H1 (cell line): ENCODE data around the gene GAS7. TPM values are rescaled to one million over a fixed set of nuclear protein-coding genes. Genes with fewer than 3 reads are reported as not detected.

Experiments
- CTCF ChIA-PET: fragments of 300-600 bp; sonication (Branson Sonifier 250); formaldehyde crosslinking; loops from one replicate; lab custom pipeline; 2021; ENCODE audit not compliant: partially characterized antibody; lab: Charles Lee
- POLR2A ChIA-PET: fragments of 300-600 bp; sonication (Branson Sonifier 250); formaldehyde crosslinking; loops from one replicate; lab custom pipeline; 2021; ENCODE audit warnings: inconsistent platforms; ENCODE audit not compliant: partially characterized antibody; lab: Charles Lee
- DNase-seq, 2 experiments: peaks; one replicate each; pipeline versions ENCODE4 v3.0.0 to v3.0.0-alpha.2; 2010 to 2022; ENCODE audit warnings: low spot score in 2 of 2, low read depth in 1 of 2, mixed read lengths in 1 of 2
- FAIRE-seq: peaks from 2 replicates; lab custom pipeline; 2011; peaks lifted over from hg19 to GRCh38; lab: Jason Lieb, UNC
- H2AFZ ChIP-seq: 2 replicates; pipeline ENCODE4 v1.8.1; 2012; ENCODE audit warnings: low read length, inconsistent platforms
- H2AK5ac ChIP-seq: 2 replicates; pipeline ENCODE4 v1.6.1; 2013; ENCODE audit warnings: low read depth, low read length
- H2BK120ac ChIP-seq: replicated peaks from 2 replicates; pipeline ENCODE3; 2013; ENCODE audit warnings: low read depth, low read length, inconsistent platforms
- H2BK12ac ChIP-seq: 2 replicates; pipeline ENCODE4 v1.6.1; 2013; ENCODE audit warnings: low read depth, low read length
- H2BK15ac ChIP-seq: 2 replicates; pipeline ENCODE4 v1.6.1; 2013; ENCODE audit warnings: low read length
- H2BK20ac ChIP-seq: 2 replicates; pipeline ENCODE4 v1.6.1; 2013; ENCODE audit warnings: low read length
- H2BK5ac ChIP-seq: 2 replicates; pipeline ENCODE4 v1.6.1; 2013; ENCODE audit warnings: low read depth, low read length
- H3K14ac ChIP-seq: 2 replicates; pipeline ENCODE4 v1.6.1; 2013; ENCODE audit warnings: inconsistent platforms; ENCODE audit not compliant: insufficient read length
- H3K18ac ChIP-seq: 2 replicates; pipeline ENCODE4 v1.6.1; 2013; ENCODE audit warnings: low read length; ENCODE audit errors: extremely low read depth
- H3K23ac ChIP-seq: 2 replicates; pipeline ENCODE4 v1.6.1; 2013; ENCODE audit warnings: inconsistent platforms; ENCODE audit not compliant: insufficient read length
- H3K23me2 ChIP-seq: 2 replicates; pipeline ENCODE4 v1.6.1; 2013; ENCODE audit warnings: low read depth, low read length
- H3K27ac ChIP-seq: 2 replicates; pipeline ENCODE4 v1.6.1; 2011; ENCODE audit warnings: low read depth, low read length, inconsistent platforms
- H3K27me3 ChIP-seq, 4 experiments: replicated peaks in 1 of 4; 1 replicate in 1 of 4; 2 replicates in 3 of 4; pipeline versions ENCODE4 v1.6.1 to v1.8.1; 2011 to 2013; ENCODE audit warnings: low read length in 3 of 4, mild to moderate bottlenecking in 3 of 4, inconsistent platforms in 2 of 4, mixed read lengths in 2 of 4, moderate library complexity in 1 of 4; ENCODE audit not compliant: control insufficient read depth in 3 of 4, insufficient read depth in 3 of 4; ENCODE audit errors: extremely low read depth in 1 of 4
- H3K36me3 ChIP-seq, 4 experiments: 2 replicates each; pipeline versions ENCODE4 v1.6.1 to v1.8.1; 2011 to 2013; ENCODE audit warnings: mild to moderate bottlenecking in 4 of 4, low read length in 3 of 4, moderate library complexity in 2 of 4, control low read depth in 1 of 4, inconsistent platforms in 1 of 4; ENCODE audit not compliant: insufficient read depth in 4 of 4, control insufficient read depth in 2 of 4
- H3K4ac ChIP-seq: replicated peaks from 2 replicates; pipeline ENCODE3; 2013; ENCODE audit warnings: low read length, low read depth, mixed read lengths, inconsistent platforms; ENCODE audit not compliant: insufficient read length
- H3K4me1 ChIP-seq, 4 experiments: replicated peaks in 1 of 4; 1 replicate in 1 of 4; 2 replicates in 3 of 4; pipeline versions ENCODE4 v1.6.1 to v1.8.1; 2011 to 2013; ENCODE audit warnings: low read length in 3 of 4, inconsistent platforms in 2 of 4, mixed read lengths in 1 of 4; ENCODE audit not compliant: insufficient read depth in 4 of 4, control insufficient read depth in 3 of 4
- H3K4me2 ChIP-seq, 2 experiments: 2 replicates each; pipeline versions ENCODE4 v1.6.1 to v1.8.1; 2011 to 2013; ENCODE audit warnings: low read depth in 2 of 2, low read length in 2 of 2, control low read depth in 1 of 2, inconsistent platforms in 1 of 2, mild to moderate bottlenecking in 1 of 2; ENCODE audit not compliant: insufficient read depth in 1 of 2
- H3K4me3 ChIP-seq, 4 experiments: fragments of 200-600, 300-600 bp in 1 of 4; sonication (generic), shearing (Covaris generic), sonication (Bioruptor Twin) in 1 of 4; 2 replicates each; pipeline versions ENCODE4 v1.5.1 to v1.8.1; 2011 to 2016; ENCODE audit warnings: low read length in 4 of 4, low read depth in 3 of 4, control low read depth in 2 of 4, inconsistent platforms in 2 of 4, mild to moderate bottlenecking in 2 of 4, mixed read lengths in 1 of 4, moderate library complexity in 1 of 4; ENCODE audit not compliant: insufficient read depth in 2 of 4; ENCODE audit errors: extremely low read depth in 1 of 4
- H3K56ac ChIP-seq: replicated peaks from 2 replicates; pipeline ENCODE3; 2013; ENCODE audit warnings: low read depth, mild to moderate bottlenecking, mixed read lengths, low read length, inconsistent platforms; ENCODE audit not compliant: insufficient read length
- H3K79me1 ChIP-seq: 2 replicates; pipeline ENCODE4 v1.6.1; 2013; ENCODE audit warnings: low read depth, low read length, control low read depth
- H3K79me2 ChIP-seq, 2 experiments: 2 replicates each; pipeline versions ENCODE4 v1.6.1 to v1.8.1; 2012 to 2013; ENCODE audit warnings: low read length in 2 of 2, mild to moderate bottlenecking in 2 of 2, inconsistent platforms in 1 of 2; ENCODE audit not compliant: insufficient read depth in 2 of 2, control insufficient read depth in 1 of 2
- H3K9ac ChIP-seq, 4 experiments: replicated peaks in 1 of 4; 1 replicate in 1 of 4; 2 replicates in 3 of 4; pipeline versions ENCODE4 v1.6.1 to v1.8.1; 2011 to 2013; ENCODE audit warnings: low read depth in 3 of 4, low read length in 3 of 4, control low read depth in 2 of 4, mild to moderate bottlenecking in 2 of 4, moderate library complexity in 2 of 4, inconsistent platforms in 1 of 4; ENCODE audit errors: extremely low read depth in 1 of 4
- H3K9me3 ChIP-seq, 2 experiments: 2 replicates each; pipeline versions ENCODE4 v1.6.1 to v1.8.1; 2012 to 2013; ENCODE audit warnings: mild to moderate bottlenecking in 2 of 2, moderate library complexity in 2 of 2, control low read depth in 1 of 2, inconsistent platforms in 1 of 2, low read depth in 1 of 2, low read length in 1 of 2, mixed read lengths in 1 of 2; ENCODE audit not compliant: insufficient read depth in 2 of 2
- H4K20me1 ChIP-seq, 2 experiments: replicated peaks in 1 of 2; 2 replicates each; pipeline versions ENCODE3 to v1.8.1; 2011 to 2013; ENCODE audit warnings: inconsistent platforms in 2 of 2, low read length in 2 of 2, mild to moderate bottlenecking in 1 of 2; ENCODE audit not compliant: insufficient read depth in 2 of 2, control insufficient read depth in 1 of 2
- H4K5ac ChIP-seq: 2 replicates; pipeline ENCODE4 v1.6.1; 2013; ENCODE audit warnings: low read length, low read depth, mixed read lengths, inconsistent platforms; ENCODE audit not compliant: insufficient read length
- H4K8ac ChIP-seq: 2 replicates; pipeline ENCODE4 v1.8.0; 2013; ENCODE audit warnings: mild to moderate bottlenecking, moderate library complexity, low read length, inconsistent platforms; ENCODE audit not compliant: insufficient read depth; ENCODE audit errors: extremely low read depth
- H4K91ac ChIP-seq: replicated peaks from 2 replicates; pipeline ENCODE3; 2013; ENCODE audit warnings: low read length, mixed read lengths, inconsistent platforms; ENCODE audit not compliant: insufficient read length
- CBX8 ChIP-seq: fragments of 300-800, 300-1000 bp; sonication (generic); IDR thresholded peaks from 2 replicates; pipeline ENCODE4 v1.7.1; 2016; ENCODE audit warnings: low read depth, low read length, borderline replicate concordance
- CHD1 ChIP-seq: IDR thresholded peaks from 2 replicates; pipeline ENCODE4 v1.6.1; 2012; ENCODE audit warnings: low read depth, low read length, improper control_type of control experiment
- CTCF ChIP-seq, 3 experiments: IDR thresholded peaks; 1 replicate in 2 of 3; 2 replicates in 1 of 3; pipeline versions ENCODE4 v1.5.1 to v1.6.1; 2011; ENCODE audit warnings: low read length in 3 of 3, mild to moderate bottlenecking in 3 of 3, inconsistent platforms in 2 of 3, low read depth in 1 of 3, moderate library complexity in 1 of 3; ENCODE audit not compliant: insufficient read depth in 1 of 3; ENCODE audit errors: control extremely low read depth in 1 of 3
- EZH2 ChIP-seq: fragments of 200-600 bp; sonication (generic); IDR thresholded peaks from 2 replicates; pipeline ENCODE4 v1.7.1; 2012; ENCODE audit warnings: low read depth, mild to moderate bottlenecking, moderate library complexity, low read length, inconsistent platforms; ENCODE audit not compliant: severe bottlenecking
- FOSL1 ChIP-seq: IDR thresholded peaks from 2 replicates; pipeline ENCODE4 v1.6.1; 2011; ENCODE audit warnings: mild to moderate bottlenecking, low read depth, low read length, moderate library complexity; ENCODE audit not compliant: insufficient read depth
- JUN ChIP-seq: IDR thresholded peaks from 2 replicates; pipeline ENCODE4 v1.6.1; 2011; ENCODE audit warnings: low read depth, mild to moderate bottlenecking, improper control_type of control experiment, low read length
- KDM4A ChIP-seq: IDR thresholded peaks from one replicate; pipeline ENCODE4 v1.7.1; 2012; ENCODE audit warnings: low read depth, mild to moderate bottlenecking, moderate library complexity, low read length, inconsistent platforms; ENCODE audit not compliant: severe bottlenecking
- POLR2AphosphoS5 ChIP-seq: IDR thresholded peaks from 2 replicates; pipeline ENCODE4 v1.6.1; 2011; ENCODE audit warnings: low read depth, low read length
- POU5F1 ChIP-seq: IDR thresholded peaks from 2 replicates; pipeline ENCODE4 v1.6.1; 2011; ENCODE audit warnings: low read depth, mild to moderate bottlenecking, low read length, moderate library complexity
- RFX5 ChIP-seq: IDR thresholded peaks from 2 replicates; pipeline ENCODE4 v1.6.1; 2011; ENCODE audit warnings: low read depth, low read length, improper control_type of control experiment, borderline replicate concordance
- SAP30 ChIP-seq: fragments of 300-600 bp; sonication (generic); IDR thresholded peaks from 2 replicates; pipeline ENCODE4 v1.7.1; 2012; ENCODE audit warnings: low read length, moderate library complexity, mild to moderate bottlenecking, inconsistent platforms; ENCODE audit not compliant: insufficient read depth, insufficient replicate concordance
- whole genome bisulfite sequencing, 2 experiments: shearing (Covaris generic) in 1 of 2; methylation state at CpG; one replicate each; pipeline versions ENCODE4 v1.1.6 to v1.1.7; 2013 to 2015; ENCODE audit warnings: low lambda C conversion rate in 2 of 2, mixed read lengths in 2 of 2, inconsistent platforms in 1 of 2, low coverage in 1 of 2, missing lambda C conversion rate in 1 of 2; ENCODE audit not compliant: insufficient replicate concordance in 2 of 2, insufficient coverage in 1 of 2, insufficient read length in 1 of 2; ENCODE audit errors: extremely low coverage in 1 of 2, missing lambda C conversion rate in 1 of 2; 5-methylcytosine and 5-hydroxymethylcytosine counted together
- polyA plus RNA-seq, 7 experiments: library from polyadenylated mRNA; depleted of rRNA in 3 of 7; stranded (reverse) in 5 of 7; unstranded in 2 of 7; fragments of >200 nt in 5 of 7; fragments of 200-250 nt in 2 of 7; gene quantifications; 1 replicate in 5 of 7; 2 replicates in 1 of 7; 4 replicates in 1 of 7; pipeline versions ENCODE4 v1.2.1 to v1.2.3, GENCODE V29; 2011 to 2013; ENCODE audit warnings: missing spikeins in 2 of 7, mixed read lengths in 2 of 7
- total RNA-seq: library from RNA; stranded (reverse); fragmentation: NEBNext Ultra II Directional; extraction: Animal tissue kit (Norgen Biotek cat#: 25700); gene quantifications from 2 replicates; pipeline ENCODE4 v1.2.1, GENCODE V29; 2021

GAS7 gene
- total and polyA plus RNA-seq, 2 of the 8 experiments (the other 6 are each of a cell fraction or from before 2014, with no cell fraction given), result 5.0 to 14.5 TPM

- no peaks in the 10 kb centered on the region for H3K36me3 ChIP-seq
- no peak overlapping the region for H3K23ac ChIP-seq
- 93% methylated on average over 8 of the region's 8 CpGs; no CpG with 5 or more reads in 1 of the 2 experiments for WGBS, 2 experiments
- no peak for DNase-seq
- no peak overlapping the region for H2BK15ac ChIP-seq
- H3K56ac ChIP-seq, result no peak overlapping the region
- H3K9ac ChIP-seq, result no peak overlapping the region
- H2AFZ ChIP-seq, result no peak overlapping the region
- no peak overlapping the region for H2BK5ac ChIP-seq
- H2BK12ac ChIP-seq, result no peak overlapping the region
- no peaks in the 10 kb centered on the region for H3K23me2 ChIP-seq
- POLR2A ChIA-PET, result interaction anchor here (1.0 kb wide), 1 partner anchor 255 kb away, joined by 3 read pairs; the partner anchor contains the start of gene USP43
- H3K27ac ChIP-seq, result no peak overlapping the region
- no peak overlapping the region for H3K4ac ChIP-seq
- H3K9me3 ChIP-seq, result no peaks in the 10 kb centered on the region
- no peaks in the 10 kb centered on the region for H4K20me1 ChIP-seq
- H4K5ac ChIP-seq, result no peak overlapping the region
- H3K27me3 ChIP-seq, result no peaks in the 10 kb centered on the region
- CTCF ChIA-PET, result interaction anchor here (0.6 to 10.8 kb wide), 7 partner anchors 10 to 679 kb away, joined by 3 to 101 read pairs (median 3); no protein-coding TSS in a partner anchor
- no peak overlapping the region for H2BK20ac ChIP-seq
- FAIRE-seq, result no peak
- H3K18ac ChIP-seq, result no peak overlapping the region
- no peak overlapping the region for H3K4me3 ChIP-seq
- no peak overlapping the region for H2AK5ac ChIP-seq
- H3K79me1 ChIP-seq, result no peaks in the 10 kb centered on the region
- H3K4me2 ChIP-seq, result no peak overlapping the region
- H3K14ac ChIP-seq, result no peak overlapping the region
- no peaks in the 10 kb centered on the region for H3K79me2 ChIP-seq
- no peak overlapping the region for H2BK120ac ChIP-seq
- H4K91ac ChIP-seq, result no peak overlapping the region
- no peaks in the 10 kb centered on the region for H3K4me1 ChIP-seq
- H4K8ac ChIP-seq, result no peak overlapping the region
- no peak for TF ChIP-seq JUN
- no peak for TF ChIP-seq CHD1
- TF ChIP-seq CBX8, result no peak
- no peak for TF ChIP-seq POLR2AphosphoS5
- no peak for TF ChIP-seq CTCF (IDR thresholded peaks at IDR 0.05; ENCODE audit: control extremely low read depth in 1 of 3, insufficient read depth in 1 of 3, low read depth in 1 of 3, low read length in 3 of 3)
- TF ChIP-seq EZH2, result no peak
- TF ChIP-seq SAP30, result no peak
- TF ChIP-seq POU5F1, result no peak
- no peak for TF ChIP-seq RFX5
- no peak for TF ChIP-seq KDM4A
- no peak for TF ChIP-seq FOSL1
Measured at GRCh38 chr17:9900784-9901183, 297.6 kb downstream of the GAS7 start.
